ENCODE measurements around the gene NUDT1. TPM values are rescaled to one million over a fixed set of nuclear protein-coding genes. Genes with fewer than 3 reads are reported as not detected.
A peak's percentile ranks its signal among the peaks of the same experiment; 100 is the strongest.

The NUDT1 gene
- total RNA-seq, 2 experiments from 2014 or later = 88.4 to 117 TPM

GRCh38 chr7:2288503-2288902 lies 46.5 kb downstream of the NUDT1 start:
- Histone ChIP-seq H3K9me3 (ENCODE audit: low read length) (no peaks in the 10 kb centered on the region), H3K9me2 (ENCODE audit: insufficient read depth, low read length) (no peaks in the 10 kb centered on the region), H2AFZ (ENCODE audit: low read length) (no peak overlapping the region), H3K4me2 (ENCODE audit: low read length) (peak overlapping the region; percentile 49), H3K36me3 (ENCODE audit: insufficient read depth, low read length) (no peaks in the 10 kb centered on the region), H4K20me1 (ENCODE audit: insufficient read depth, low read length) (no peaks in the 10 kb centered on the region), H3K4me3 (ENCODE audit: low read depth, low read length, poor library complexity, severe bottlenecking) (no peak overlapping the region), H3K4me1 (ENCODE audit: insufficient read depth, low read length, poor library complexity, severe bottlenecking) (peaks cover 19% of the 10 kb centered on the region), H3K79me2 (ENCODE audit: insufficient read depth, low read depth, low read length) (peaks cover 6% of the 10 kb centered on the region; the same call in 1 of the 2 replicates), H3K27ac (ENCODE audit: low read depth, low read length, poor library complexity, severe bottlenecking) (peak overlapping the region; percentile 37)
- peak; percentile 73 for DNase-seq (ENCODE audit: low spot score)
- POLR2A ChIA-PET = interaction anchor here (0.5 kb wide), 1 partner anchor 47 kb away, joined by 3 read pairs; no protein-coding TSS in a partner anchor
- intact Hi-C loops (cut with micrococcal nuclease; ENCODE audit: unreplicated experiment) = loop anchor here (2.0 kb wide), 1 partner anchor 18 kb away; no protein-coding TSS in a partner anchor
- CTCF ChIA-PET (ENCODE audit: unreplicated experiment) = interaction anchor here (0.9 kb wide), 1 partner anchor 10 kb away, joined by 3 read pairs; no protein-coding TSS in a partner anchor
- TF ChIP-seq, protein P1, sequence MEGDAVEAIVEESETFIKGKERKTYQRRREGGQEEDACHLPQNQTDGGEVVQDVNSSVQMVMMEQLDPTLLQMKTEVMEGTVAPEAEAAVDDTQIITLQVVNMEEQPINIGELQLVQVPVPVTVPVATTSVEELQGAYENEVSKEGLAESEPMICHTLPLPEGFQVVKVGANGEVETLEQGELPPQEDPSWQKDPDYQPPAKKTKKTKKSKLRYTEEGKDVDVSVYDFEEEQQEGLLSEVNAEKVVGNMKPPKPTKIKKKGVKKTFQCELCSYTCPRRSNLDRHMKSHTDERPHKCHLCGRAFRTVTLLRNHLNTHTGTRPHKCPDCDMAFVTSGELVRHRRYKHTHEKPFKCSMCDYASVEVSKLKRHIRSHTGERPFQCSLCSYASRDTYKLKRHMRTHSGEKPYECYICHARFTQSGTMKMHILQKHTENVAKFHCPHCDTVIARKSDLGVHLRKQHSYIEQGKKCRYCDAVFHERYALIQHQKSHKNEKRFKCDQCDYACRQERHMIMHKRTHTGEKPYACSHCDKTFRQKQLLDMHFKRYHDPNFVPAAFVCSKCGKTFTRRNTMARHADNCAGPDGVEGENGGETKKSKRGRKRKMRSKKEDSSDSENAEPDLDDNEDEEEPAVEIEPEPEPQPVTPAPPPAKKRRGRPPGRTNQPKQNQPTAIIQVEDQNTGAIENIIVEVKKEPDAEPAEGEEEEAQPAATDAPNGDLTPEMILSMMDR (conservative IDR thresholded peaks at IDR 0.05; ENCODE audit: low read length) = no peak
- TF ChIP-seq EZH2phosphoT487 (IDR thresholded peaks at IDR 0.05; ENCODE audit: borderline replicate concordance, low read depth, low read length) = no peak
- BruUV-seq (replicated peaks) = no TSS peak

DNA sequence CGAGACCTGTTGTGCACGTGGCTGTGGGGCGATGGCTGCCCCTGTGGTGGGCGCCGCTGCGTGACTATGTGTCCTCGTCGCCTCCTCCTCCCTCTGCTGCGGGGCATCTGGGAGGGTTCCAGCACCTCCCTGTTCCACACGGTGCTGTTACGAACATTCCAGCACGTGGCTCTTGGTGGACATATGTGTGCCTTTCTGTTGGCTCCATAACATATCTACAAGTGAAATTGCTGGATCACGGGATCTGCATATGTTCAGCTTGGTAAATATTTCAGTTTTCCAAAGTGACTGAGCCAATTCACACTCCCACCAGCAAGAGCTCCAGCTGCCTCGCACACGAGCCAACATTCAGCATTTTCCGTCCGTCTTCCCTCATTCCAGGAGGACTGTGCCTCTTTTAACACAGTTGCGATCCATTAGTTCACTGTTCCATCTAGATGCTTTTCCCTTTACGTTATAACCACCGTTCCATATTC lies 47.1 kb downstream of the NUDT1 start:
- H3K9me3 ChIP-seq (ENCODE audit: low read length) = no peaks in the 10 kb centered on the region
- no peak for DNase-seq (ENCODE audit: low spot score)
- BruUV-seq (replicated peaks) = TSS peak; percentile 63
- no peak for TF ChIP-seq EZH2phosphoT487 (IDR thresholded peaks at IDR 0.05; ENCODE audit: borderline replicate concordance, low read depth, low read length)
- TF ChIP-seq, protein P1 (conservative IDR thresholded peaks at IDR 0.05; ENCODE audit: low read length) = no peak
- no peak overlapping the region for H3K4me3 ChIP-seq (ENCODE audit: low read depth, low read length, poor library complexity, severe bottlenecking)
- POLR2A ChIA-PET = interaction anchor here (0.5 kb wide), 2 partner anchors 48 to 113 kb away, joined by 3 to 4 read pairs; no protein-coding TSS in a partner anchor
- H3K9me2 ChIP-seq (ENCODE audit: insufficient read depth, low read length) = no peaks in the 10 kb centered on the region
- H4K20me1 ChIP-seq (ENCODE audit: insufficient read depth, low read length) = no peaks in the 10 kb centered on the region
- peaks cover 19% of the 10 kb centered on the region for H3K4me1 ChIP-seq (ENCODE audit: insufficient read depth, low read length, poor library complexity, severe bottlenecking)
- no peaks in the 10 kb centered on the region for H3K36me3 ChIP-seq (ENCODE audit: insufficient read depth, low read length)
- peak overlapping the region; percentile 49; the same call in 1 of the 2 replicates for H3K4me2 ChIP-seq (ENCODE audit: low read length)
- H2AFZ ChIP-seq (ENCODE audit: low read length) = no peak overlapping the region
- peak overlapping the region; percentile 37 for H3K27ac ChIP-seq (ENCODE audit: low read depth, low read length, poor library complexity, severe bottlenecking)
- CTCF ChIA-PET (ENCODE audit: unreplicated experiment) = interaction anchor here (0.9 kb wide), 1 partner anchor 10 kb away, joined by 3 read pairs; no protein-coding TSS in a partner anchor
- intact Hi-C loops (cut with micrococcal nuclease; ENCODE audit: unreplicated experiment) = loop anchor here (2.0 kb wide), 1 partner anchor 18 kb away; no protein-coding TSS in a partner anchor
- peaks cover 6% of the 10 kb centered on the region; the same call in 1 of the 2 replicates for H3K79me2 ChIP-seq (ENCODE audit: insufficient read depth, low read depth, low read length)

- Histone ChIP-seq H3K4me1 (ENCODE audit: insufficient read depth, low read length, poor library complexity, severe bottlenecking) (peaks cover 19% of the 10 kb centered on the region), H3K9me3 (ENCODE audit: low read length) (no peaks in the 10 kb centered on the region), H2AFZ (ENCODE audit: low read length) (no peak overlapping the region), H3K79me2 (ENCODE audit: insufficient read depth, low read depth, low read length) (peaks cover 6% of the 10 kb centered on the region; the same call in 1 of the 2 replicates), H4K20me1 (ENCODE audit: insufficient read depth, low read length) (no peaks in the 10 kb centered on the region), H3K27ac (ENCODE audit: low read depth, low read length, poor library complexity, severe bottlenecking) (no peak overlapping the region), H3K4me3 (ENCODE audit: low read depth, low read length, poor library complexity, severe bottlenecking) (no peak overlapping the region), H3K4me2 (ENCODE audit: low read length) (no peak overlapping the region), H3K9me2 (ENCODE audit: insufficient read depth, low read length) (no peaks in the 10 kb centered on the region), H3K36me3 (ENCODE audit: insufficient read depth, low read length) (no peaks in the 10 kb centered on the region)
- ChIA-PET CTCF (ENCODE audit: unreplicated experiment) (no interaction called here), POLR2A (interaction anchor here (0.5 kb wide), 1 partner anchor 113 kb away, joined by 4 read pairs; no protein-coding TSS in a partner anchor)
- intact Hi-C loops (cut with micrococcal nuclease; ENCODE audit: unreplicated experiment) = loop anchor here (2.0 kb wide), 1 partner anchor 17 kb away; no protein-coding TSS in a partner anchor
- BruUV-seq (replicated peaks) = no TSS peak
- TF ChIP-seq, protein P1 (conservative IDR thresholded peaks at IDR 0.05; ENCODE audit: low read length) = no peak
- TF ChIP-seq EZH2phosphoT487 (IDR thresholded peaks at IDR 0.05; ENCODE audit: borderline replicate concordance, low read depth, low read length) = no peak
- DNase-seq (ENCODE audit: low spot score) = no peak
Measured at GRCh38 chr7:2289621-2290020, 47.6 kb downstream of the NUDT1 start.
